Liver (tissue), 9 donors: ENCODE measurements around the gene PAQR4. TPM values are rescaled to one million over a fixed set of nuclear protein-coding genes. Genes with fewer than 3 reads are reported as not detected.

Source experiments
- DNase-seq: peaks from one replicate; pipeline ENCODE4 v3.0.0-alpha.2; 2017; ENCODE audit warnings: low spot score
- H3K27ac ChIP-seq, 2 donors: one replicate each; pipeline ENCODE4 v1.7.0; 2013; ENCODE audit warnings: inconsistent platforms in 2 of 2, low read length in 2 of 2, control low read depth in 1 of 2, low read depth in 1 of 2, mild to moderate bottlenecking in 1 of 2
- H3K27me3 ChIP-seq, 4 donors: one replicate each; pipeline versions ENCODE4 v1.6.1 to v1.7.0; 2013; ENCODE audit warnings: low read length in 3 of 4, inconsistent platforms in 1 of 4, mild to moderate bottlenecking in 1 of 4, moderate library complexity in 1 of 4; ENCODE audit not compliant: control insufficient read depth in 4 of 4, insufficient read depth in 4 of 4
- H3K36me3 ChIP-seq, 4 donors: one replicate each; pipeline versions ENCODE4 v1.6.1 to v1.7.0; 2013; ENCODE audit warnings: low read length in 3 of 4, mild to moderate bottlenecking in 3 of 4, low read depth in 1 of 4, moderate library complexity in 1 of 4; ENCODE audit not compliant: control insufficient read depth in 4 of 4, insufficient read depth in 3 of 4
- H3K4me1 ChIP-seq, 4 donors: one replicate each; pipeline versions ENCODE4 v1.6.1 to v1.7.0; 2013; ENCODE audit warnings: low read length in 3 of 4, mild to moderate bottlenecking in 3 of 4, moderate library complexity in 1 of 4; ENCODE audit not compliant: control insufficient read depth in 4 of 4, insufficient read depth in 4 of 4
- H3K4me3 ChIP-seq, 3 donors: one replicate each; pipeline versions ENCODE4 v1.6.1 to v1.7.0; 2013; ENCODE audit warnings: low read length in 3 of 3, control low read depth in 1 of 3, low read depth in 1 of 3, mild to moderate bottlenecking in 1 of 3
- H3K9ac ChIP-seq, 2 donors: one replicate each; pipeline ENCODE4 v1.7.0; 2013; ENCODE audit warnings: low read length in 2 of 2, mild to moderate bottlenecking in 2 of 2, moderate library complexity in 2 of 2, control low read depth in 1 of 2, low read depth in 1 of 2
- H3K9me3 ChIP-seq, 4 donors: one replicate each; pipeline versions ENCODE4 v1.6.1 to v1.7.0; 2013; ENCODE audit warnings: low read length in 3 of 4; ENCODE audit not compliant: control insufficient read depth in 4 of 4
- EGR1 ChIP-seq, 2 donors: IDR thresholded peaks; 2 replicates each; pipeline ENCODE4 v1.6.1; 2016 to 2018; ENCODE audit warnings: antibody characterized with exemption in 2 of 2, low read depth in 2 of 2
- FOXA2 ChIP-seq: IDR thresholded peaks from 2 replicates; pipeline ENCODE4 v1.6.1; 2016; ENCODE audit warnings: antibody characterized with exemption
- GABPA ChIP-seq, 2 donors: IDR thresholded peaks in 1 of 2; conservative IDR thresholded peaks in 1 of 2; 2 replicates each; pipeline ENCODE4 v1.6.1; 2016; ENCODE audit warnings: antibody characterized with exemption in 2 of 2, mild to moderate bottlenecking in 1 of 2, moderate library complexity in 1 of 2
- HNF4A ChIP-seq, 2 donors: conservative IDR thresholded peaks; 2 replicates each; pipeline ENCODE4 v1.6.1; 2016; ENCODE audit warnings: antibody characterized with exemption in 2 of 2, mild to moderate bottlenecking in 2 of 2
- HNF4G ChIP-seq: IDR thresholded peaks from 2 replicates; pipeline ENCODE4 v1.6.1; 2016; ENCODE audit warnings: antibody characterized with exemption
- JUND ChIP-seq, 2 donors: IDR thresholded peaks; 2 replicates each; pipeline ENCODE4 v1.6.1; 2016; ENCODE audit warnings: antibody characterized with exemption in 2 of 2
- NR2F2 ChIP-seq: IDR thresholded peaks from 2 replicates; pipeline ENCODE4 v1.6.1; 2016; ENCODE audit warnings: antibody characterized with exemption
- RAD21 ChIP-seq, 2 donors: IDR thresholded peaks; 2 replicates each; pipeline ENCODE4 v1.6.1; 2016; ENCODE audit warnings: antibody characterized with exemption in 2 of 2, mild to moderate bottlenecking in 2 of 2
- RXRA ChIP-seq, 2 donors: IDR thresholded peaks; 2 replicates each; pipeline ENCODE4 v1.6.1; 2017 to 2018; ENCODE audit warnings: antibody characterized with exemption in 2 of 2, mild to moderate bottlenecking in 1 of 2
- SP1 ChIP-seq: IDR thresholded peaks from 2 replicates; pipeline ENCODE4 v1.6.1; 2018; ENCODE audit warnings: antibody characterized with exemption, mild to moderate bottlenecking
- TAF1 ChIP-seq: conservative IDR thresholded peaks from 2 replicates; pipeline ENCODE4 v1.6.1; 2016; ENCODE audit warnings: antibody characterized with exemption, mild to moderate bottlenecking
- YY1 ChIP-seq: IDR thresholded peaks from 2 replicates; pipeline ENCODE4 v1.6.1; 2016; ENCODE audit warnings: antibody characterized with exemption, mild to moderate bottlenecking
- WGBS: extraction: QIAGEN DNeasy Blood & Tissue Kit; methylation state at CpG from one replicate; pipeline ENCODE4 v1.1.7; 2013; 5-methylcytosine and 5-hydroxymethylcytosine counted together
- polyA plus RNA-seq, 2 donors: library from polyadenylated mRNA; stranded (reverse) in 1 of 2; unstranded in 1 of 2; fragments of 200-250 nt in 1 of 2; fragments of >200 nt in 1 of 2; fragmentation: Nextera tagmentation in 1 of 2; extraction: Ambion mirVana in 1 of 2; gene quantifications; one replicate each; pipeline versions ENCODE4 v1.2.1 to v1.2.3, GENCODE V29; 2013 to 2015
- total RNA-seq, 2 donors: library from RNA; depleted of rRNA; stranded (reverse); fragments of >200 nt; gene quantifications; one replicate each; pipeline ENCODE4 v1.2.3, GENCODE V29; 2014
- TF ChIP-seq, protein P1 (sequence below): fragments of 150-350 bp; IDR thresholded peaks from 2 replicates; pipeline ENCODE4 v1.5.1; 2017; ENCODE audit warnings: improper control_type of control experiment, low read depth, low read length; ENCODE audit not compliant: missing input control
- TF ChIP-seq, protein P2 (sequence below): IDR thresholded peaks from 2 replicates; pipeline ENCODE4 v1.6.1; 2016; ENCODE audit warnings: antibody characterized with exemption
- TF ChIP-seq, protein P3 (sequence below): IDR thresholded peaks from 2 replicates; pipeline ENCODE4 v1.6.1; 2016; ENCODE audit warnings: antibody characterized with exemption
- TF ChIP-seq, protein P4 (sequence below): IDR thresholded peaks from 2 replicates; pipeline ENCODE4 v1.6.1; 2016; ENCODE audit warnings: antibody characterized with exemption
- TF ChIP-seq, protein P5 (sequence below): IDR thresholded peaks from 2 replicates; pipeline ENCODE4 v1.6.1; 2016; ENCODE audit warnings: antibody characterized with exemption, mild to moderate bottlenecking
- donor health status: healthy.
- donor health status: healthy.
- donor health status: healthy.
- donor health status: healthy.
- donor health status: healthy.

PAQR4 gene
- total and polyA plus RNA-seq, 4 donors, result 0.63 to 9.9 (median 2.0) TPM

DNA sequence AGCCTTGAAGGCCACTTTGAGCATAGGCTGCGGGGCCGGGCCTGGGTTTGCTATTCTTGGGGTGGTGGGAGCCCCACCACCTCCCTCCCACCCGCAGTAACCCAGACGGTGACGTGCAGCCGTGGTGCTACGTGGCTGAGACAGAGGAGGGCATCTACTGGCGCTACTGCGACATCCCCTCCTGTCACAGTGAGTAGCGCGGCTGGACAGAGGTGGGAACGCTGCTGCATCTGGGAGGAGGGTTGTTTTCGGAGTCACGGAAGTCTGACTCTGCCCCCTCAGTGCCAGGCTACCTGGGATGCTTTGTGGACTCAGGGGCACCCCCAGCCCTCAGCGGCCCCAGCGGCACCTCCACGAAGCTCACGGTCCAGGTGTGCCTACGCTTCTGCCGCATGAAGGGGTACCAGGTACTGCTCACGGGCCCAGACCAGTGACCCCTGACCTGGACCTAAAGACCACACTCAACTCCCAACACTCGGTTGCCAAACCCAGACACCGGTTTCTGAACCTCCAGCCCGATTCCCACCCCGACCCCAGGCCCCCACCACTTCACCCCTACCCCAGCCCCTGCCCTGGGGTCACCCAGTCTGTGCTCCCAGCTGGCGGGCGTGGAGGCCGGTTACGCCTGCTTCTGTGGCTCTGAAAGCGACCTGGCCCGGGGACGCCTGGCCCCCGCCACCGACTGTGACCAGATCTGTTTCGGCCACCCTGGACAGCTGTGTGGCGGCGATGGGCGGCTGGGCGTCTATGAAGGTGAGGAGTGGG lies 2.9 kb upstream of the PAQR4 start:
- Histone ChIP-seq H3K27ac (no peak overlapping the region), H3K9ac (no peak overlapping the region), H3K4me3 (peak overlapping the region in 1 of 3 donors; percentile 7), H3K27me3 (peaks cover 0 to 14% (median 5%) of the 10 kb centered on the region in 4 donors), H3K4me1 (peaks cover 7 to 44% (median 34%) of the 10 kb centered on the region in 4 donors), H3K36me3 (no peaks in the 10 kb centered on the region), H3K9me3 (no peaks in the 10 kb centered on the region)
- no peak for DNase-seq
- 42% methylated on average over 39 of the region's 39 CpGs for WGBS
- TF ChIP-seq, protein P1, sequence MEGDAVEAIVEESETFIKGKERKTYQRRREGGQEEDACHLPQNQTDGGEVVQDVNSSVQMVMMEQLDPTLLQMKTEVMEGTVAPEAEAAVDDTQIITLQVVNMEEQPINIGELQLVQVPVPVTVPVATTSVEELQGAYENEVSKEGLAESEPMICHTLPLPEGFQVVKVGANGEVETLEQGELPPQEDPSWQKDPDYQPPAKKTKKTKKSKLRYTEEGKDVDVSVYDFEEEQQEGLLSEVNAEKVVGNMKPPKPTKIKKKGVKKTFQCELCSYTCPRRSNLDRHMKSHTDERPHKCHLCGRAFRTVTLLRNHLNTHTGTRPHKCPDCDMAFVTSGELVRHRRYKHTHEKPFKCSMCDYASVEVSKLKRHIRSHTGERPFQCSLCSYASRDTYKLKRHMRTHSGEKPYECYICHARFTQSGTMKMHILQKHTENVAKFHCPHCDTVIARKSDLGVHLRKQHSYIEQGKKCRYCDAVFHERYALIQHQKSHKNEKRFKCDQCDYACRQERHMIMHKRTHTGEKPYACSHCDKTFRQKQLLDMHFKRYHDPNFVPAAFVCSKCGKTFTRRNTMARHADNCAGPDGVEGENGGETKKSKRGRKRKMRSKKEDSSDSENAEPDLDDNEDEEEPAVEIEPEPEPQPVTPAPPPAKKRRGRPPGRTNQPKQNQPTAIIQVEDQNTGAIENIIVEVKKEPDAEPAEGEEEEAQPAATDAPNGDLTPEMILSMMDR, result no peak
- no peak for TF ChIP-seq RXRA (IDR thresholded peaks at IDR 0.05)
- no peak for TF ChIP-seq GABPA (IDR thresholded peaks at IDR 0.05 in 1 of 2, conservative IDR thresholded peaks at IDR 0.05 in 1 of 2)
- TF ChIP-seq FOXA2, result no peak
- no peak for TF ChIP-seq HNF4G
- TF ChIP-seq HNF4A (conservative IDR thresholded peaks at IDR 0.05), result no peak
- TF ChIP-seq EGR1 (IDR thresholded peaks at IDR 0.05; ENCODE audit: low read depth in 2 of 2), result no peak
- no peak for TF ChIP-seq YY1
- no peak for TF ChIP-seq JUND (IDR thresholded peaks at IDR 0.05)
- no peak for TF ChIP-seq TAF1
- TF ChIP-seq RAD21 (IDR thresholded peaks at IDR 0.05), result no peak
- TF ChIP-seq, protein P2, sequence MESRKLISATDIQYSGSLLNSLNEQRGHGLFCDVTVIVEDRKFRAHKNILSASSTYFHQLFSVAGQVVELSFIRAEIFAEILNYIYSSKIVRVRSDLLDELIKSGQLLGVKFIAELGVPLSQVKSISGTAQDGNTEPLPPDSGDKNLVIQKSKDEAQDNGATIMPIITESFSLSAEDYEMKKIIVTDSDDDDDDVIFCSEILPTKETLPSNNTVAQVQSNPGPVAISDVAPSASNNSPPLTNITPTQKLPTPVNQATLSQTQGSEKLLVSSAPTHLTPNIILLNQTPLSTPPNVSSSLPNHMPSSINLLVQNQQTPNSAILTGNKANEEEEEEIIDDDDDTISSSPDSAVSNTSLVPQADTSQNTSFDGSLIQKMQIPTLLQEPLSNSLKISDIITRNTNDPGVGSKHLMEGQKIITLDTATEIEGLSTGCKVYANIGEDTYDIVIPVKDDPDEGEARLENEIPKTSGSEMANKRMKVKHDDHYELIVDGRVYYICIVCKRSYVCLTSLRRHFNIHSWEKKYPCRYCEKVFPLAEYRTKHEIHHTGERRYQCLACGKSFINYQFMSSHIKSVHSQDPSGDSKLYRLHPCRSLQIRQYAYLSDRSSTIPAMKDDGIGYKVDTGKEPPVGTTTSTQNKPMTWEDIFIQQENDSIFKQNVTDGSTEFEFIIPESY, result no peak
- no peak for TF ChIP-seq NR2F2

DNA sequence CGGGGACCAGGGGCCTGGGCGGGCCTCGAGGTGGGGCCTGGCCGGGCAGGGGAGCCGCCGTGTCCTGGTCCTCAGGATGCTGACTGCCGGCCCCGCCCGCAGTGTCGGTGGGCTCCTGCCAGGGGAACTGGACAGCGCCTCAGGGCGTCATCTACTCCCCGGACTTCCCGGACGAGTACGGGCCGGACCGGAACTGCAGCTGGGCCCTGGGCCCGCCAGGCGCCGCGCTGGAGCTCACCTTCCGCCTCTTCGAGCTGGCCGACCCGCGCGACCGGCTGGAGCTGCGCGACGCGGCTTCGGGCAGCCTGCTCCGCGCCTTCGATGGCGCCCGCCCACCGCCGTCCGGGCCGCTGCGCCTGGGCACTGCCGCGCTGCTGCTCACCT lies 2.3 kb upstream of the PAQR4 start:
- 3% methylated on average over 46 of the region's 46 CpGs for WGBS
- Histone ChIP-seq H3K9me3 (no peaks in the 10 kb centered on the region), H3K4me1 (peaks cover 7 to 44% (median 34%) of the 10 kb centered on the region in 4 donors), H3K36me3 (no peaks in the 10 kb centered on the region), H3K4me3 (peak overlapping the region in 1 of 3 donors; percentile 7), H3K9ac (no peak overlapping the region), H3K27ac (no peak overlapping the region), H3K27me3 (peaks cover 0 to 14% (median 5%) of the 10 kb centered on the region in 4 donors)
- DNase-seq, result no peak
- TF ChIP-seq SP1, result no peak
- TF ChIP-seq, protein P1, result no peak
- TF ChIP-seq, protein P3, sequence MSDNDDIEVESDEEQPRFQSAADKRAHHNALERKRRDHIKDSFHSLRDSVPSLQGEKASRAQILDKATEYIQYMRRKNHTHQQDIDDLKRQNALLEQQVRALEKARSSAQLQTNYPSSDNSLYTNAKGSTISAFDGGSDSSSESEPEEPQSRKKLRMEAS, result no peak
- no peak for TF ChIP-seq TAF1
- TF ChIP-seq, protein P4, sequence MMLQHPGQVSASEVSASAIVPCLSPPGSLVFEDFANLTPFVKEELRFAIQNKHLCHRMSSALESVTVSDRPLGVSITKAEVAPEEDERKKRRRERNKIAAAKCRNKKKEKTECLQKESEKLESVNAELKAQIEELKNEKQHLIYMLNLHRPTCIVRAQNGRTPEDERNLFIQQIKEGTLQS, result no peak
- TF ChIP-seq HNF4A (conservative IDR thresholded peaks at IDR 0.05), result no peak
- TF ChIP-seq GABPA (IDR thresholded peaks at IDR 0.05 in 1 of 2, conservative IDR thresholded peaks at IDR 0.05 in 1 of 2), result no peak
- TF ChIP-seq, protein P2, result no peak
- TF ChIP-seq, protein P5, sequence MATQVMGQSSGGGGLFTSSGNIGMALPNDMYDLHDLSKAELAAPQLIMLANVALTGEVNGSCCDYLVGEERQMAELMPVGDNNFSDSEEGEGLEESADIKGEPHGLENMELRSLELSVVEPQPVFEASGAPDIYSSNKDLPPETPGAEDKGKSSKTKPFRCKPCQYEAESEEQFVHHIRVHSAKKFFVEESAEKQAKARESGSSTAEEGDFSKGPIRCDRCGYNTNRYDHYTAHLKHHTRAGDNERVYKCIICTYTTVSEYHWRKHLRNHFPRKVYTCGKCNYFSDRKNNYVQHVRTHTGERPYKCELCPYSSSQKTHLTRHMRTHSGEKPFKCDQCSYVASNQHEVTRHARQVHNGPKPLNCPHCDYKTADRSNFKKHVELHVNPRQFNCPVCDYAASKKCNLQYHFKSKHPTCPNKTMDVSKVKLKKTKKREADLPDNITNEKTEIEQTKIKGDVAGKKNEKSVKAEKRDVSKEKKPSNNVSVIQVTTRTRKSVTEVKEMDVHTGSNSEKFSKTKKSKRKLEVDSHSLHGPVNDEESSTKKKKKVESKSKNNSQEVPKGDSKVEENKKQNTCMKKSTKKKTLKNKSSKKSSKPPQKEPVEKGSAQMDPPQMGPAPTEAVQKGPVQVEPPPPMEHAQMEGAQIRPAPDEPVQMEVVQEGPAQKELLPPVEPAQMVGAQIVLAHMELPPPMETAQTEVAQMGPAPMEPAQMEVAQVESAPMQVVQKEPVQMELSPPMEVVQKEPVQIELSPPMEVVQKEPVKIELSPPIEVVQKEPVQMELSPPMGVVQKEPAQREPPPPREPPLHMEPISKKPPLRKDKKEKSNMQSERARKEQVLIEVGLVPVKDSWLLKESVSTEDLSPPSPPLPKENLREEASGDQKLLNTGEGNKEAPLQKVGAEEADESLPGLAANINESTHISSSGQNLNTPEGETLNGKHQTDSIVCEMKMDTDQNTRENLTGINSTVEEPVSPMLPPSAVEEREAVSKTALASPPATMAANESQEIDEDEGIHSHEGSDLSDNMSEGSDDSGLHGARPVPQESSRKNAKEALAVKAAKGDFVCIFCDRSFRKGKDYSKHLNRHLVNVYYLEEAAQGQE, result no peak
- no peak for TF ChIP-seq FOXA2
- no peak for TF ChIP-seq NR2F2
